Measurements from ENCODE around the gene FAT3. TPM values are rescaled to one million over a fixed set of nuclear protein-coding genes. Genes with fewer than 3 reads are reported as not detected.

The FAT3 gene
- total RNA-seq, 2 experiments from 2014 or later, result not detected

GRCh38 chr11:92216789-92217188 is 7.8 kb upstream of the FAT3 start:
- Histone ChIP-seq H3K4me2 (ENCODE audit: low read length) (no peak overlapping the region), H3K36me3 (ENCODE audit: insufficient read depth, low read length) (no peaks in the 10 kb centered on the region), H2AFZ (ENCODE audit: low read length) (no peak overlapping the region), H3K9me2 (ENCODE audit: insufficient read depth, low read length) (no peaks in the 10 kb centered on the region), H3K27ac (ENCODE audit: low read depth, low read length, poor library complexity, severe bottlenecking) (no peak overlapping the region), H3K9me3 (ENCODE audit: low read length) (no peaks in the 10 kb centered on the region), H3K4me3 (ENCODE audit: low read depth, low read length, poor library complexity, severe bottlenecking) (no peak overlapping the region), H4K20me1 (ENCODE audit: insufficient read depth, low read length) (no peaks in the 10 kb centered on the region), H3K4me1 (ENCODE audit: insufficient read depth, low read length, poor library complexity, severe bottlenecking) (no peaks in the 10 kb centered on the region), H3K79me2 (ENCODE audit: insufficient read depth, low read depth, low read length) (no peaks in the 10 kb centered on the region)
- intact Hi-C loops (cut with micrococcal nuclease; ENCODE audit: unreplicated experiment), result no loop called here
- ChIA-PET POLR2A (no interaction called here), CTCF (ENCODE audit: unreplicated experiment) (no interaction called here)
- TF ChIP-seq CTCF (conservative IDR thresholded peaks at IDR 0.05; ENCODE audit: low read length) (no peak), EZH2phosphoT487 (IDR thresholded peaks at IDR 0.05; ENCODE audit: borderline replicate concordance, low read depth, low read length) (no peak)
- BruUV-seq (replicated peaks), result no TSS peak
- DNase-seq (ENCODE audit: low spot score), result no peak

- Histone ChIP-seq H3K27ac (ENCODE audit: low read depth, low read length, poor library complexity, severe bottlenecking) (no peak overlapping the region), H3K36me3 (ENCODE audit: insufficient read depth, low read length) (no peaks in the 10 kb centered on the region), H3K9me2 (ENCODE audit: insufficient read depth, low read length) (no peaks in the 10 kb centered on the region), H2AFZ (ENCODE audit: low read length) (no peak overlapping the region), H3K4me2 (ENCODE audit: low read length) (no peak overlapping the region), H4K20me1 (ENCODE audit: insufficient read depth, low read length) (no peaks in the 10 kb centered on the region), H3K9me3 (ENCODE audit: low read length) (no peaks in the 10 kb centered on the region), H3K4me1 (ENCODE audit: insufficient read depth, low read length, poor library complexity, severe bottlenecking) (no peaks in the 10 kb centered on the region), H3K79me2 (ENCODE audit: insufficient read depth, low read depth, low read length) (no peaks in the 10 kb centered on the region), H3K4me3 (ENCODE audit: low read depth, low read length, poor library complexity, severe bottlenecking) (no peak overlapping the region)
- CTCF ChIA-PET (ENCODE audit: unreplicated experiment), result no interaction called here
- BruUV-seq (replicated peaks), result no TSS peak
- DNase-seq (ENCODE audit: low spot score), result no peak
- POLR2A ChIA-PET, result no interaction called here
- TF ChIP-seq EZH2phosphoT487 (IDR thresholded peaks at IDR 0.05; ENCODE audit: borderline replicate concordance, low read depth, low read length) (no peak), CTCF (conservative IDR thresholded peaks at IDR 0.05; ENCODE audit: low read length) (no peak)
- intact Hi-C loops (cut with micrococcal nuclease; ENCODE audit: unreplicated experiment), result no loop called here
Measured at GRCh38 chr11:92219476-92219875, 5.1 kb upstream of the FAT3 start.

- ChIA-PET CTCF (ENCODE audit: unreplicated experiment) (no interaction called here), POLR2A (interaction anchor here (0.6 kb wide), 1 partner anchor 874 kb away, joined by 3 read pairs; no protein-coding TSS in a partner anchor)
- Histone ChIP-seq H3K4me3 (ENCODE audit: low read depth, low read length, poor library complexity, severe bottlenecking) (no peak overlapping the region), H3K9me2 (ENCODE audit: insufficient read depth, low read length) (no peaks in the 10 kb centered on the region), H3K9me3 (ENCODE audit: low read length) (no peaks in the 10 kb centered on the region), H3K36me3 (ENCODE audit: insufficient read depth, low read length) (no peaks in the 10 kb centered on the region), H3K79me2 (ENCODE audit: insufficient read depth, low read depth, low read length) (no peaks in the 10 kb centered on the region), H3K27ac (ENCODE audit: low read depth, low read length, poor library complexity, severe bottlenecking) (no peak overlapping the region), H2AFZ (ENCODE audit: low read length) (no peak overlapping the region), H3K4me1 (ENCODE audit: insufficient read depth, low read length, poor library complexity, severe bottlenecking) (no peaks in the 10 kb centered on the region), H4K20me1 (ENCODE audit: insufficient read depth, low read length) (no peaks in the 10 kb centered on the region), H3K4me2 (ENCODE audit: low read length) (no peak overlapping the region)
- TF ChIP-seq EZH2phosphoT487 (IDR thresholded peaks at IDR 0.05; ENCODE audit: borderline replicate concordance, low read depth, low read length), result no peak
- TF ChIP-seq CTCF (conservative IDR thresholded peaks at IDR 0.05; ENCODE audit: low read length), result no peak
- DNase-seq (ENCODE audit: low spot score), result no peak
- intact Hi-C loops (cut with micrococcal nuclease; ENCODE audit: unreplicated experiment), result no loop called here
- no TSS peak for BruUV-seq (replicated peaks)
Measured at GRCh38 chr11:92222701-92223100, 1.9 kb upstream of the FAT3 start.

All from OCI-LY7 (cell line).